Osteoblast (primary cell): Measurements from ENCODE around the gene PPP1R2B. TPM values are rescaled to one million over a fixed set of nuclear protein-coding genes. Genes with fewer than 3 reads are reported as not detected.

ENCODE experiments used
- DNase-seq: peaks from one replicate; pipeline ENCODE4 v3.0.0; 2011; ENCODE audit warnings: low spot score, mixed read lengths; ENCODE audit not compliant: insufficient read length; ENCODE audit errors: missing footprints
- H2AFZ ChIP-seq: 2 replicates; pipeline ENCODE4 v1.6.0; 2011; ENCODE audit warnings: mild to moderate bottlenecking, low read length
- H3K27ac ChIP-seq: 2 replicates; pipeline ENCODE4 v1.5.1; 2011; ENCODE audit warnings: mild to moderate bottlenecking, low read depth, low read length, moderate library complexity
- H3K27me3 ChIP-seq: 2 replicates; pipeline ENCODE4 v1.6.0; 2012; ENCODE audit warnings: mild to moderate bottlenecking, control low read depth, inconsistent platforms, low read length, moderate library complexity; ENCODE audit not compliant: insufficient read depth
- H3K36me3 ChIP-seq: 2 replicates; pipeline ENCODE4 v1.5.1; 2011; ENCODE audit warnings: mild to moderate bottlenecking, low read length, control low read depth, moderate library complexity; ENCODE audit not compliant: insufficient read depth
- H3K4me1 ChIP-seq: 2 replicates; pipeline ENCODE4 v1.5.1; 2011; ENCODE audit warnings: mild to moderate bottlenecking, low read length, control low read depth, moderate library complexity; ENCODE audit not compliant: insufficient read depth
- H3K4me2 ChIP-seq: 2 replicates; pipeline ENCODE4 v1.6.0; 2011; ENCODE audit warnings: mild to moderate bottlenecking, low read length; ENCODE audit not compliant: insufficient read depth
- H3K4me3 ChIP-seq: fragments of 200-600 bp; sonication (generic); 3 replicates; pipeline ENCODE4 v1.5.1; 2012; ENCODE audit warnings: mild to moderate bottlenecking, low read length, inconsistent platforms; ENCODE audit not compliant: insufficient read depth
- H3K79me2 ChIP-seq: 2 replicates; pipeline ENCODE4 v1.6.0; 2012; ENCODE audit warnings: mild to moderate bottlenecking, low read length, control low read depth, inconsistent platforms; ENCODE audit not compliant: insufficient read depth
- H3K9me3 ChIP-seq: 2 replicates; pipeline ENCODE4 v1.5.1; 2011; ENCODE audit warnings: low read depth, low read length, control low read depth
- H4K20me1 ChIP-seq: 2 replicates; pipeline ENCODE4 v1.6.0; 2012; ENCODE audit warnings: mild to moderate bottlenecking, low read length, control low read depth; ENCODE audit not compliant: insufficient read depth
- total RNA-seq: library from RNA; depleted of rRNA; stranded (reverse); fragments of >200 nt; gene quantifications from 2 replicates; pipeline ENCODE4 v1.2.3, GENCODE V29; 2012
- TF ChIP-seq, protein P1 (sequence below): IDR thresholded peaks from 2 replicates; pipeline ENCODE4 v1.5.1; 2011; ENCODE audit warnings: mild to moderate bottlenecking, low read depth, low read length, moderate library complexity; ENCODE audit errors: extremely low read depth

PPP1R2B gene
- total RNA-seq, 1 donor: under 0.01 TPM

DNA sequence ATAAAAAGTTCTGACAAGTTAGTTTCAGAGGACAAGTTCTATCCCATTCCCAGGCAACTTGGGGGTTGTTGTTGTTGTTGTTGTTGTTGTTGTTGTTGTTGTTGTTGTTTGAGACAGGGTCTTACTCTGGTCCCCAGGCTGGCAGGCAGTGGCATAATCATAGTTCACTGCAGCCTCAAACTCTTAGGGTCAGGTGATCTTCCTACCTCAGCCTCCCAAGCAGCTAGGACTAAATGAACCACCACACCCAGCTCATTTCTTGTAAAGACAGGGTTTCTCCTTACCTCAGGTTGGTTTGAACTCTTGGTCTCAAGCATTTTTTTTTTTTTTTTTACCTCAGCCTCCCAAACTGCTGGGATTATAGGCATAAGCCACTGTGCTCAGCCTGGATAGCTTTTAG is 15.3 kb downstream of the PPP1R2B start:
- Histone ChIP-seq H4K20me1 (no peaks in the 10 kb centered on the region), H3K27ac (no peak overlapping the region), H3K79me2 (no peaks in the 10 kb centered on the region), H3K27me3 (no peaks in the 10 kb centered on the region), H3K9me3 (no peaks in the 10 kb centered on the region), H2AFZ (no peak overlapping the region), H3K4me3 (no peak overlapping the region), H3K36me3 (no peaks in the 10 kb centered on the region), H3K4me1 (no peaks in the 10 kb centered on the region), H3K4me2 (no peak overlapping the region)
- no peak for DNase-seq
- TF ChIP-seq, protein P1, sequence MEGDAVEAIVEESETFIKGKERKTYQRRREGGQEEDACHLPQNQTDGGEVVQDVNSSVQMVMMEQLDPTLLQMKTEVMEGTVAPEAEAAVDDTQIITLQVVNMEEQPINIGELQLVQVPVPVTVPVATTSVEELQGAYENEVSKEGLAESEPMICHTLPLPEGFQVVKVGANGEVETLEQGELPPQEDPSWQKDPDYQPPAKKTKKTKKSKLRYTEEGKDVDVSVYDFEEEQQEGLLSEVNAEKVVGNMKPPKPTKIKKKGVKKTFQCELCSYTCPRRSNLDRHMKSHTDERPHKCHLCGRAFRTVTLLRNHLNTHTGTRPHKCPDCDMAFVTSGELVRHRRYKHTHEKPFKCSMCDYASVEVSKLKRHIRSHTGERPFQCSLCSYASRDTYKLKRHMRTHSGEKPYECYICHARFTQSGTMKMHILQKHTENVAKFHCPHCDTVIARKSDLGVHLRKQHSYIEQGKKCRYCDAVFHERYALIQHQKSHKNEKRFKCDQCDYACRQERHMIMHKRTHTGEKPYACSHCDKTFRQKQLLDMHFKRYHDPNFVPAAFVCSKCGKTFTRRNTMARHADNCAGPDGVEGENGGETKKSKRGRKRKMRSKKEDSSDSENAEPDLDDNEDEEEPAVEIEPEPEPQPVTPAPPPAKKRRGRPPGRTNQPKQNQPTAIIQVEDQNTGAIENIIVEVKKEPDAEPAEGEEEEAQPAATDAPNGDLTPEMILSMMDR: no peak

DNA sequence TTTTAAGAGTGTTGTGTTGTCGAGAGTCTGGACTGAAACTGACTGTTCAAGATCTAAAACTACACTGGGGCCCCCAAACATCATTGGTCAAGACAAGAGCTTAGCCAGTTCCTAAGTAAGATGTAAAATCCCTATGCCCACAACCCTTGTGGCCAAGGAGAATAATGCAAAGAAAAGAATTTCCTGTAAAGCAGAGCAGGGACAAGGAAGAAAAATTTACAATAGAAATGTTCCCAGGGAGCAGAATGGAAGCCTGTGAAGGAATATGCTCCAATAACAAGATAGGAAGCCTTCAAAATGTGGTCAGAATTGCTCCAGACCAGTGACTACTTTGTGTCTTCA is 20.4 kb downstream of the PPP1R2B start:
- H3K79me2 ChIP-seq: no peaks in the 10 kb centered on the region
- no peak overlapping the region for H2AFZ ChIP-seq
- DNase-seq: no peak
- no peaks in the 10 kb centered on the region for H3K36me3 ChIP-seq
- H3K4me1 ChIP-seq: no peaks in the 10 kb centered on the region
- H3K27me3 ChIP-seq: no peaks in the 10 kb centered on the region
- H3K27ac ChIP-seq: no peak overlapping the region
- TF ChIP-seq, protein P1: no peak
- H3K4me3 ChIP-seq: no peak overlapping the region
- no peaks in the 10 kb centered on the region for H3K9me3 ChIP-seq
- no peaks in the 10 kb centered on the region for H4K20me1 ChIP-seq
- H3K4me2 ChIP-seq: no peak overlapping the region

DNA sequence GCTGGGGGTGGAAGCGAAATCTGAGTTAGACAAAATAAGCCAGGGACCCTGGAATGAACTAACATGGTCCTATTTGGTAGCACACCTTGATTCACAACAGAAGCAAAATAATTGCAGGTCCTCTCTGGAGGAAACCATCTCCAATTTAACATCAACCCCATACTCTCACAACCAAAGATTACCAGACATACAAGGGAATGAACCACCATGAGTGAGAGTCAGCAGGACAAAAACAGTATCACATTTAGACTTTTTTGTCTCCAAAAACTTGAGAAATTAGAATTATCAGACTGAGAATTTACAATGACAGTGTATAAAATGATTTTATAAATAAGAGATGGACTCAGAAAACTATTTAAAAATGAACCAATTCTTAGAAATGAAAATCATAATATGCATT is 21.1 kb downstream of the PPP1R2B start:
- no peaks in the 10 kb centered on the region for H3K27me3 ChIP-seq
- H3K9me3 ChIP-seq: no peaks in the 10 kb centered on the region
- H3K79me2 ChIP-seq: no peaks in the 10 kb centered on the region
- DNase-seq: no peak
- H4K20me1 ChIP-seq: no peaks in the 10 kb centered on the region
- H3K36me3 ChIP-seq: no peaks in the 10 kb centered on the region
- H3K4me2 ChIP-seq: no peak overlapping the region
- TF ChIP-seq, protein P1: no peak
- no peak overlapping the region for H3K27ac ChIP-seq
- H3K4me3 ChIP-seq: no peak overlapping the region
- H2AFZ ChIP-seq: no peak overlapping the region
- H3K4me1 ChIP-seq: no peaks in the 10 kb centered on the region

DNA sequence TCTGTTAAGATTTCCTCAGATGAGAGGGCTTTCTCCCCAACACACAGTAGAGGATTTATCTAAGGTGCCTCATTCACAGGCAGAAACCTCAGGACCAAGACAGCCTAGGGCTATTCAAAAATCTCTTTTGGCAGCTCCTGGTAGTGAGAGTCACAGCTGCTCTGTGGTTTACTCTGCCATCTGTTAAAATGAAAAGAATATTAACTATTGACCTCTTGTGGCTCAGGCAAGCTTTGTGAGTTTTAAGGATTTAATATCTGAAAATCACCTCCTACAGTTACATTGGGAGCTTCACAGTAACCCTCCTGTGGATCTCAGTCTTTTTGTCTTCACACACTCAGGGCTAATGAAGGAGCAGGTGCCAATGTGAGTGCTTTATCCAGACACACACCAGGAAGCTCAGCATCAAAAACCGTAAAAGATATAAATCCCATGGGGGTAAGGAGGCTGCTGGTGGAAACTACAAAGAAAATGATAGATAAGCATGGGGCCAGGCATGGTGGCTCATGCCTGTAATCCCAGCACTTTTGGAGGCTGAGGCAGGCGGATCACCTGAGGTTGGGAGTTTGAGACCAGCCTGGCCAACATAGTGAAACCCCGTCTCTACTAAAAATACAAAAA is 29.7 kb downstream of the PPP1R2B start:
- TF ChIP-seq, protein P1: no peak
- Histone ChIP-seq H3K27me3 (no peaks in the 10 kb centered on the region), H3K4me1 (no peaks in the 10 kb centered on the region), H3K36me3 (no peaks in the 10 kb centered on the region), H3K9me3 (no peaks in the 10 kb centered on the region), H3K4me3 (no peak overlapping the region), H3K27ac (no peak overlapping the region), H3K79me2 (no peaks in the 10 kb centered on the region), H4K20me1 (no peaks in the 10 kb centered on the region), H2AFZ (no peak overlapping the region), H3K4me2 (no peak overlapping the region)
- DNase-seq: no peak
